ENCODE measurements around the gene GLT1D1.

The GLT1D1 gene

DNA sequence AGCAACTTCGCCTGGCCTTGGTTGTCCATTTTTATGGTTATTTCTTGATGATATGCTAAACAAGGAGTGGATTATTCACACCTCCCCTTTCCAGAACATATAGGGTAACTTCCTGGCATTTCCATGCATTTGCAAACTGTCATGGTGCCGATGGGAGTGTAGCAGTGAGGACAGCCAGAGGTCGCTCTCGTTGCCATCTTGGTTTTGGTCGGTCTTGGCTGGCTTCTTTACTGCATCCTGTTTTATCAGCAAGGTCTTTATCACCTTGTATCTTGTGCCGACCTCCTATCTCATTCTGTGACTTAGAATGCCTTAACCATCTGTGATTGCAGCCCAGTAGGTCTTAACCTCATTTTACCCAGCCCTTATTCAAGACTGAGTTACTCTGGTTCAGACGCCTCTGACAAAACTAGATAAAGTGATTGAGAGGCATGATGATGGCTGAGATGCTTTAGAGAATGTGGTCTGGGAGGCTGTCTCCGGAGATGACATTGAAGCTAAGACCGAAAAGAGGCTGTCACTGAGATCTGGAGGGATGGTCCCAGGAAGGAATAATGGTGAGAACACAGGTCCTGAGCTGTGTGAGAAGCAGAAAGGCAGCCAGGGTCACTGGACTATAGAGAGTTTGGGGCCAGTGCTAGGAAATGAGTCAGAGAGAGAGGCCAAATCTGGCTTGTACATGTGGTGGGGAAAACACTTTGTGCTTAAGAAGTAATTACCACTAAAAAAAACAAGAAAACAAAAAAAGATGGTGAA is 2.9 kb downstream of the GLT1D1 start:
- no peak for DNase-seq (ENCODE audit: low read depth in 2 of 2)

DNA sequence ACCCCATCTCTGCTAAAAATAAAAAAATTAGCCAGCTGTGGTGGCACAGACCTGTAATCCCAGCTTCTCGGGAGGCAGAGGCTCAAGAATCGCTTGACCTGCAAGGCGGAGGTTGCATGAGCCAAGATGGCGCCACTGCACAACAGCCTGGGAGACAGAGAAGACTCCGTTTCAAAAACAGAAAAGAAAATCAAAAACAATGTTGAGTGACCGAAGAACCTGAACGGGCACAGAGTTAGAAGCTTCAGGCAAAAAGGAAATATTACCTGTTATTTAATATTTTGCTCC is 3.5 kb downstream of the GLT1D1 start:
- DNase-seq (ENCODE audit: low read depth in 2 of 2), result no peak

DNA sequence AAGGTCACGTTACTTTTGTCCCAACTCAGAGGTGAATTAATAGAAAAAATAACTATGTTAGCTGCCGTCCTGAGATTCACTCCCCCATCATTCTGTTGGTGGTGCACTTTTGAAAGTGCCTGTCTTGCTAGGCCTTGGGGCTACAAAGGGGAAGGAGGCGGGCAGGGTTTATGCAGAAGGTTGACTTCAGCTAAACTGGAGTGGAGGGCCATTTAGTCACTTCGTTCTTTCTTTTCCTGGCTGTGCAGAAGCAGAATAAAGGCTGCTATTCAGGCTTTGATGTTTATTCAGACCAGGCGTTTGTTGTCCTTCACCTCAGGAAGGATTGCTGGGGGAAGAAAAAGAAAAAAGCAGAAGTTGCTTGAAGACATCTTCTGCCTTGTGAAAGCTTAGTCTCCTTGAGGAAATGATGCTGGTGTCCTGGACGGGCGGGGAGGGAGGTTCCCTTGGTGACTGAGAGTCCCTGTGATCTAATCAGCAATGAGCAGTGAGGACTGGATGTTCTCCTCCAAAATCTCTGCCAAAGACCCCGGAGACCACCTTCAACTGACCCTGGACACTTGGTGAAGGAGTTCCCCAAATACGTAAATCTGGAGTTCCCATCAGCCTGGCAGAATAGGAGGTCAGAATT is 4.0 kb downstream of the GLT1D1 start:
- no peak for DNase-seq (ENCODE audit: low read depth in 2 of 2)

DNA sequence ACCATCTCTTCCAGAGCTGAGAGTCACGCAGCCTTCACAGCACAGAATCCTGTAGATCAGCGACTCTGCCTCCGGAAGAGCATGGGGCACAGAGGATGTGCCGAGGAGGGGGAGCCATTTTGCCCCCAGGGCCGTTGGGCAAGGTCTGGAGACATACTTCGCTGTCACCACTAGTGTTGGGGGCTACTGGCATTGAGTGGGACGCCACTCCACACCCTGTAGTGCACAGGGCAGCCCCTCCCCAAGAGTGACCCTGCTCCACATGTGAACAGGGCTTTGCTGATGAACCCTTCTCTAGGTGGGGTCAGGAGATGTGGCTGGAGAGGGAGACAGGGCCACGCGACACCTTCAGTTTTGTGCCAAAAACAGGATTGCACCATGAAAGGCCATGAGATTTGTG is 6.0 kb downstream of the GLT1D1 start:
- DNase-seq (ENCODE audit: low read depth in 2 of 2), result no peak

DNA sequence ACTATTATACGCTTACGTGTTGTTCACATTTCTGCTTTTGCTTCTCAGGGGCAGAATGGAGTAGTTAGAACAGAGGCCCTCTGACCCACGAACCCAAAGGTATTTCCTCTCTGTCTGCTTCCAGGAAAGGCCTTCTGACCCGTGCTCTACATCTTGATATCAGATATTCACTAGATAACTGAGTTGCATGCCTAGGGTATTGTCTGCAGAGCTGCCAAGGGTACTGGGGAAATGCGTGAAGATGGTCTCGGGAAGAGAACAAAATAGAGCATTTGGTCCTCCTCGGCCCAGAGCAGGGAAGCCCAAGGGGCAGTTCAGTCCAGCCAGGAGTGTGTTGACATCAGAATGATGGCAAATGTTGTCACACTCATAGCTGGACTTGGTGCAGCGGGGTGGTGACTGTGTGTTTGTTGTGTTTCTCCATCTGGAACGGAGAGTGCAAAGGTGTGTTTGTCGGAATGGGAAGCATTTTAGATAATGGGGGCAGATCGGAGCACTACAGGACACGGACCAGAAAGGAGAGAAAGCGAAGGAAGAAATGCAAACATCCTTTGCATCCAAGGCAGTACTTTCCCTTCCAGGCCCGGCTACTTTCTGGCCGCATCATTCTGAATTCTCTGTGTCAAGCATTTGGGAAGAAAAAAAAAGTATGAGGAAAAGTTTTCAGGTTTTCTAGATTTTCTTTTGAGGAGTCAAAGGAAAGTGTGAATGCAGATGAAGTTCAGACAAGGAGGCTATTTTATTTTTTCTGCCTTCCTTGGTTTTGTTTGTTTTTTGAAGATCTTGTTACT is 8.1 kb downstream of the GLT1D1 start:
- DNase-seq (ENCODE audit: low read depth in 2 of 2), result no peak

DNA sequence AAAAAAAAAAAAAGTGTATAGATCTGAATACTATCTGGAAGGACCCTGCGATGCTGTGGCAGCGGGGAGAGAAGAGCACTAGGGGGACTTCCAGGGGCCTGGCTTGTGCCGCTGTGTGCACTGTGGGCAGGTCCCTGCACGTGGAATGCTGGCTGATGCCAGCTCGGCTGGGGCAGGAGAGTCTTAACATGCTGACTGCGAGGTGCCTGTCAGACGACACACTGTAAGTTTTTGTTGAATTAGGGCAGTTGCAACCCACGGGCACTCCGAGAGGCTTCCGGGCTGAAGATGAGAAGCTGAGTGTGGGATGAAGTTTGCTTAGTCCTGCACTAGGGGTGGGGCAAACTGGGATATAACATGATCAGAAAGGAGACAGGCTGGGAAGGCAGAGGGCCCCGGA is 10.7 kb downstream of the GLT1D1 start:
- no peak for DNase-seq (ENCODE audit: low read depth in 2 of 2)

DNA sequence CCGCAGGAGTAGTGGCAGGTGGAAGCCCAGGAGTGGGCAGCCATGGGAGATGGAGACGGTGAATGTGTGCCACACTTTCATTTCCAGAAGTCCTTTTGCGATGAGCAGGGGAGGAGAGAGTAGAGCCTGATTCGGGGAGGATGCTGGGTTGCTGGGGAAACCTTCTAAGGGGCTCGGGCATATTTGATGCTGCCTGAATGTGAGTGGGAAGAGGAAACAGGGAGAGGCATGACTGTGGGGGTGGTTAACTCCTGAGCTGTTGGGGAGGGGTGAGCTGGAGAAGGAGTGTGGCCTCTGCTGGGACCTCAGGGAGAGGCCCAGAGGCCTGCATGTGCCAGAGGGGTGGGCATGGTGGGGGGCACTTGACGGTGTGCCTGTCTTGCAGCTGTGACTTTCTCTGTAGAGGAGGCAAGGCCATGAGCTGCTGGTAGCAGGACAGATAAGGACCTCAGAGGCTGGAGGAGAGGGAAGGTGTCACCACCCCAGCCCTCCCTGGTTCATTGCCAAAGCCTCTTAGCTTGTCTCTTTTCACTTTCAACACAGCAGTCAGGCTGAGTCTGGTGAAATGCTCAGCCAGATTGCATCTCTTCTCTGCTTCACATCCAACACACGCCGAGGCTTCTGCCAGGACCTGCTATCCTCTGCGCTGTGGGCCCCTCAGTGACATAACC is 11.4 kb downstream of the GLT1D1 start:
- DNase-seq (ENCODE audit: low read depth in 2 of 2), result no peak

DNA sequence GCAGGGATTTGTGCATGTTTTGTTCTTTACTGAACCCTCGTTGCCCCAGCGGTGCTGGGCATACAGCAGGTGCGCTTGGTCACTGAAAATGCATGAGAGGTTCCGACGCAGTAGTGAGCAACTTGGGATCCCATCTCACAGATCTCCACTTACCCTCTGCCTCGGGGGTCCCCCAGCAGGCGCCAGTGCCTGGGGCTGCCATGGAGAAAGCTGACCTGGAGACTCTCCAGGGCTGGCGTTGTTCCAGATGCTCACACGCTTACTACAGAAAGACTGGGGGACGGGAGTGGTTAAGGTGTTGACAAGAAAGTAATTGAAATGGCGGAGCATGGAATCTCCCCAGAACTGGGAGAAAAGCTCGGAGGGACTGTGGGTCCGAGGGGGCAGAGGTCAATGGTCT is 14.2 kb downstream of the GLT1D1 start:
- DNase-seq (ENCODE audit: low read depth in 2 of 2), result no peak

DNA sequence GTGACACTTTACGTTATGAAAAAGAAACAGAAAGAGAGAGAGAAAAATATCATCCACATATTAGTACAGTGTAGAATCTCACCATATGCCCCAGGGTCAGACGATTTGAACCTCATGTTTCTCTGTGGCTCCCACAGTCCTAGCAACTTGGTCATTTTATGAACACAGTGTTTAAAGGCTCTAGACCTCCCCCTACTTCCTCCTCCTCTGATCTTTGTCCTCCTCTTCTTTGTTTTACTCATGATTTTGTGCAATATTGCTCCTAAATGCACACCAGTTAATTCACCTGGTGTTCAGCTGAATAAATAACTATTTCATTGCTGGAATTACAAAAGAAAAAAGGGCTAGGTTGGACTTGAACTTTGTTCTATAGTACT is 18.2 kb downstream of the GLT1D1 start:
- DNase-seq (ENCODE audit: low read depth in 2 of 2), result no peak

DNA sequence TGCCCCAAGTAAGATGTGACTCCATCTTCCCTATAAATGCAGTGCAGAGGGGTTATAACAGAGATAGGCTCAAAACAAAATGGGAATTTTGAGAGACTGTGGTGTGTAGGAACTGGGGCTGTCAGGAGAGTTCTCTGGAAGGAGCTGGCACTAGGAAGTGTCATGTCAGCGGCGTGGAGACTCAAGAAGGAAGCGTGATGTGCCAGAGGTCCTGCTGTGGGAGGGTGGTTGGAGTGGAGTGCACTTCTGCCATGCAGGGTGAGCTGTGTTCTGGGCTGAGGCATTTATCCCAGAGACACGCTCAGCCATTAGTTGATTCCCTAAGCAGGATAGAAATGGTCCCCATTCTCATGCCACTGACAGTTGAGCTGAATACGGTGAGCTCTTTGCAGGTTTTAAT is 19.0 kb downstream of the GLT1D1 start:
- no peak for DNase-seq (ENCODE audit: low read depth in 2 of 2)

DNA sequence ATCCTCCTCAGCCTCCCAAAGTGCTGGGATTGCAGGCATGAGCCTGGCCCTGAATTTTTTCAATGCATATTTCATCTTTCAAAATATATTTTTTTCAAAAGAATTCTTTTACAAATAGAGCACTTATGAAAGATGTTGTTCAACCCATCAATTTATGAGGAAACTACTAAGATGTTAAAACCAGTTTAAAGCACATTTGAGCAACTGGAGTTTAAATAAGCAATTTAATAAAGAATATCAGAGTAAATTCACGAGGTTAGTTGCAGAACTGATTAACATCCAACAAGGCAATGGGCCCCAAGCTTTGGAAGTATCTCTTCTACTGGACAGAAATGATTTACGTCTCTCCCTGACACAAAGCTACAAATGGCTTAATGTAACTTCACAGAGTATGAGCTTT is 23.3 kb downstream of the GLT1D1 start:
- DNase-seq (ENCODE audit: low read depth in 2 of 2), result no peak

DNA sequence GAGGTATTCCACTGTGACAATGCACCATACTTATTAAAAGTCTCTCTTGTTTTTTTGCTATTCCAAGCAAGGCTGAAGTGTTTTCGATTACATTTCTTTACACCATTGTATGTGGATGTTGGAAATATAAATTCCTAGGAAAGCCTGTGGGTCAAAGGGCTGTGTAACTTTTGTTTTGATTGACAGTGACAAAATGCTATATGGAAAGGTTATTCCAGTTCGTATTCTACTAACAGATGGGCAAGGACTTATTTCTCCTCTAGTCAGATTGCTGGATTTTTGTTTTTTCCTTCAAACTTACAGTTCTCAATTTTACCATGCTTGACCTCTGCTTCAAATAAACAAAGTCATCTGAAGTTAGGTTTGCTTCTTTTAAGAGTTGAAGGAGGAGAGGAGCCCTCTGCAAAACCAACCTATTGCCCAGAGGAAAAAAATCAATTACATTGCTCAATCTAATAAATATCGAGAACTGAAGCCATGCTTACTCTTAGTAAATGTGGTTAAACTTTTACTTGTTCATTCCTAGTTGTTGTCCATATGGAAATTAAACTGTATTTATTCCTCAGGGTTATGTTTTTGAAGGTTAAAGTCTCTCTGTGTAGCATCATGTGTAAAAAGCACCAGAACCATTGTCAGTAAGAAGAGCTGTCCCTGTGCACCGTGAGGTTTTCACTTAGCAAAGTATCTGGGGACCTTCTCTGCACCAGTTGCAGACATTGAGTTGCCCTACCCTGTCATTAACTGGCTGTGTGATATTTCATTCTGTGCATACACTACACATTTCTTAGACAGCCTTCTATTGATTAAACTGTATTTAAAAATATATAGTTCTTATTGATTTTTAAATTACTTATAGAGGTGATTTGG is 26.9 kb downstream of the GLT1D1 start:
- no peak for DNase-seq (ENCODE audit: low read depth in 2 of 2)

DNA sequence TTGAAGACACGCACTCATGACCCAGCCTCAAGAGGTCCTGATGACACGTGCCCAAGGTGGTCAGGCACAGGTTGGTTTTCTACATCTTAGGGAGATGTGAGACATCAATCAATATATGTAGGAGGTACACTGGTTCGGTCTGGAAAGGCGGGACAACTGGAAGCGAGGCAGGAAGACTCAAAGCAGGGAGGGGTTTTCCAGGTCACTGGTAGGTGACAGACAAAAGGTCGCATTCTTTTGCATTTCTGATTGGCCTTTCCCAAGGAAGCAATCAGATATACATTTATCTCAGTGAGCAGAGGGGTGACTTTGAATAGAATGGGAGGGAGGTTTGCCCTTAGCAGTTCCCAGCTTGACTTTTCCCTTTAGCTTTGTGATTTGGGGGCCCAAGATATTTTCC is 38.6 kb downstream of the GLT1D1 start:
- DNase-seq (ENCODE audit: low read depth in 2 of 2), result no peak

DNA sequence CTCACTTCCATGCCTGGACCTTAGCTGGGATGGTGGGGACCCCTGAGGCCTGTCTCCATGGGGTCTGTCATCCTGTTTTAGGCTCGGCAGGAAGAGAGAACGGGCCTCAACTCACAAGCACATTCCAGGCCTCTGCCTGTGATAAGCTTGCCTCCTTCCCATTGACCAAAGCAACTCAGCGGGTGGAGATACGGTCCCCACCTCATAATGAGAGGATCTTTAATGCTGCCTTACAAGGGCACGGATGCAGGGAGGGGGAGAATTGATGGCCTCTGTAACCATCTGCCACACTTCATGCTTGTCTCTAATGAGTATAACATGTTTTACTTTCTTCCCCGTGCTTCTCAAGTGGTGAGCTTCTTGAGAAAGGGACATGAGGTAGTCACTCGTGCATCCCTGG is 50.0 kb downstream of the GLT1D1 start:
- DNase-seq (ENCODE audit: low read depth in 2 of 2), result no peak

DNA sequence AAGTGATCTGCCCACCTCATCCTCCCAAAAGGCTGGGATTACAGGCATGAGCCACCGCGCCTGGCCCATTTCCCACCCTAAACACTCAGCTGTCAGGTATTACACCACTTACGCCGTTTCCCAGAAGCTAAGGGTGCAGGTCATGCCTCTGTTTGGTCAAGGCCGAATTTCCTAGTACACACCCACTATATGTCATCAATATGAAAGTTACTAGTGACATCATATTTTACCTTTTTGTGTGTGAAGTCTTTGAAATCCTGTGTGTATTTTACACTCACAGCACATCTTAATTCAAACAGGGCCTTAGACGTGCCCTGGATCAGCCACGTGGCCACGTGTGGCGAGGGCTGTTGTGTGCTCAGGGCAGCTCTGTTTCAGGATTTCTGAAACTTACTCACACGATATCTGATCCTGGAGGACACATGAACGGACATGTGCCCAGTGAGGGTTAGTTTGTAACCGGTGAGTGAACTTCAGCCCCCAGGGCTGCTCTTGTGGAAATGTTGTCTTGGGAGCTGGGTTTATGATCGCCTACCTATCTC is 51.8 kb downstream of the GLT1D1 start:
- DNase-seq (ENCODE audit: low read depth in 2 of 2), result no peak

DNA sequence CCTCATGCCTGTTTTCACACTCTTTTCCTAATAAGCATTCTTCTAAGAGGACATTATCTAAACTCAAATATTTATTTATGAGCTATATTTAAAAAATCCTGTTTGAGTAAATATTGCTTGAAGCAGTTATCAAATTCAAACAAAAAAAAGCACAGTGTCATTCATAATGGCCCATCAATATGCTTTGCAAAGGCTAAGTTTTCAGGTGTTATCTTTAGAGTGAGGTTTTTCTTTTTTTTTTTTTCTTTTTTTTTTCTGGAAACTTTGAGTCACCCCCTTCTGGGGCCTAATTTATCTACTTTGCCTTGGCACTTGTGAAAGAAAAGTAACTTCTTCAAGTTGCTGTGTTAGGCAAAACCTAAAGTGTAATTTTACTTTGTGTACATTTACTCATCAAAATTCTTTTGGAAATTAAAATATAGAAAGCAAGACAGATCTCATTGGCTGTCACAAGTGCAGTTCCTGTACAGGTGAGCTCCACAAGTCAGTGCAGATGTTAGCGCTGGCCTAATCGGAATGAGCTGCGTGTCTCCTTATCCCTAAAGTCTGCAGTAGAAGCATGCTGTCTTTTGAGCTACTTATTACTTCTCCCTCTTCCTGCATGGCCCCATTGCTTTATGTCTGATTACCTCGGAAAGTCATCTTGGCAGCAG is 53.3 kb downstream of the GLT1D1 start:
- no peak for DNase-seq (ENCODE audit: low read depth in 2 of 2)

DNA sequence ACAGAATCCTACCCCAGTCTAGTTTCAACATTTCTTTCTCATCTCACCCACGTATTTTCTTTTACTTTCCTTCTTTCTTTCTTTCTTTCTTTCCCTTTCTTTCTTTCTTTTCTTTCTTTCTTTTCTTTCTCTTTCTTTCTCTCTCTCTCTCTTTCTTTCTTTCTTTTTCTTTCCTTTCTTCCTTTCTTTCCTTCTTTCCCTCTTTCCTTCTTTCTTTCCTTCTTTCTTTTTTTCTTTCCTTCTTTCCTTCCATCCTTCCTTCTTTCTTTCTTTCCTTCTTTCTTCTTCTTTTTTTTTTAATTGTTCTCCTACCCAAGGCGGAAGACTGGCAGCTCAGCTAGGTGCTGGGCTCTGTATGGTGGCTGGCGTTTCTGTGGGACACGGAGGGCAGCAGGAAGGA is 55.0 kb downstream of the GLT1D1 start:
- no peak for DNase-seq (ENCODE audit: low read depth in 2 of 2)

DNA sequence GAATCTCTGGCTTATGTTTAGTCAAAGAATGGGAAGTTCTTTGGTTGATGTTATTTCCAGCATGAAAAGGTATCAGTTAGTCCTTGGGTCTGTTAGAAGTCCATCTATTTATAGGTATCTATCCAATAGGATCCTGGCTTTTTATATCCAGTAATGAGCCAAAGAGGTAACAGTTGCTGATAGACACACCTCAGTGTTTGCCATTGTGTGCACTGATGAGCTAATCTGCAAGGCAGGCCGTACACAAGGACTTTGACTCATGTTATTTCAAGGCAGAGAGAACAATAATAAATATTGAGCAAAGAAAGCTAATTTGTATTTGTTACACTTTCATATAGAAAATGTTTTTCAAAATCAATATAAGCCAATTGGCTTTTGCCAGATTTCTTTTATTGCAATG is 56.4 kb downstream of the GLT1D1 start:
- no peak for DNase-seq (ENCODE audit: low read depth in 2 of 2)

DNA sequence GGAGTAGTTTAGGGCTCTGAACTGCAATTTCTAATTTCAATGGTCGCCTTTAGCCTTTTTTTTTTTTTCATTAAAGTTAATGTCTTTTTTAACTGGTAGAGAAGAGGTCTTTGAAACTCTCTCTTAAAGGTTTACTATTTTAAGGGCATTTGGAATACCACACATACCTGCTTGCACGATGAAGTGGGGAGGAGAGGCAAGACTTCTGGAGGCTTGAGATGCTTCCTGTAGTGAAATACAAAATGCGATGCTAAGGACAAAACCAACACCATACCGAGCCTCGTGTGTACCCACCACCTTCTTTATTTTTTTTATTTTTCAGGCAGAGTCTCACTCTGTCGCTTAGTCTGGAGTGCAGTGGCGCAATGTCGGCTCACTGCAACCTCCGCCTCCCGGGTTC is 57.4 kb downstream of the GLT1D1 start:
- DNase-seq (ENCODE audit: low read depth in 2 of 2), result no peak

DNA sequence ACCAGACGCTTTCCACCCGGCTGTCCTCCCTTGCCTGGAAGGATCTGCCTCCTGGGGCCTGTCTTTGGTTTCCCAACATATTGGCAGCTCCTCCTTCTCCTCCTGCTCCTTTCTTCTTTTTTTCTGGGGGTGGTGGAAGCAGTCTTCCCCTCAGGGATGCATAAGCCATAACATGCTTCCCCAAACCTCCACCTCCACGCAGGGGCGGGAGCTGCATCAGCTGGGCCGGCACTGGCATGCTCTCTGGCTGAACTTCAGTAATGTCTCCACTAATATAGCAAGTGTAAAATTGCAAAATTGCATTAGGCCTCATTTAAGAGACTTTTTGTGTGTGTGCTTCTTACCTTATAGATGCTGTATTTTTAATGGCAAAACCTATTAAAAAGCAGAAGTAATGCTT is 58.6 kb downstream of the GLT1D1 start:
- no peak for DNase-seq (ENCODE audit: low read depth in 2 of 2)
